ENCODE data around the gene HSPB1. TPM values are rescaled to one million over a fixed set of nuclear protein-coding genes. Genes with fewer than 3 reads are reported as not detected.

The HSPB1 gene
- total RNA-seq, 2 donors from 2014 or later, result 42.5 to 78.1 TPM

- Mint-ChIP-seq H3K36me3 (peaks cover 0 to 30% of the 10 kb centered on the region in 2 donors), H3K9me3 (no peaks in the 10 kb centered on the region), H3K27ac (peak overlapping the region in 1 of 2 donors; percentile 77)
- ATAC-seq (no peak), DNase-seq (ENCODE audit: low spot score in 2 of 2) (no peak)
Measured at GRCh38 chr7:76336094-76336493, 33.6 kb downstream of the HSPB1 start.

- Mint-ChIP-seq H3K9me3 (no peaks in the 10 kb centered on the region), H3K36me3 (peaks cover 0 to 37% of the 10 kb centered on the region in 2 donors), H3K27ac (peak overlapping the region in 1 of 2 donors; percentile 84)
- no peak for ATAC-seq
- no peak for DNase-seq (ENCODE audit: low spot score in 2 of 2)
Measured at GRCh38 chr7:76337147-76337546, 34.7 kb downstream of the HSPB1 start.

GRCh38 chr7:76338298-76339084 is 36.0 kb downstream of the HSPB1 start:
- H3K9me3 Mint-ChIP-seq, result no peaks in the 10 kb centered on the region
- H3K27ac Mint-ChIP-seq, result peak overlapping the region in 1 of 2 donors; percentile 84
- ATAC-seq (no peak), DNase-seq (ENCODE audit: low spot score in 2 of 2) (no peak)
- peaks cover 0 to 47% of the 10 kb centered on the region in 2 donors for H3K36me3 Mint-ChIP-seq

- no peak for ATAC-seq
- H3K36me3 Mint-ChIP-seq, result peaks cover 5 to 59% of the 10 kb centered on the region in 2 donors
Measured at GRCh38 chr7:76340617-76341131, 38.2 kb downstream of the HSPB1 start.

GRCh38 chr7:76342222-76342621 is 39.7 kb downstream of the HSPB1 start:
- ATAC-seq (no peak), DNase-seq (ENCODE audit: low spot score in 2 of 2) (no peak)
- no peaks in the 10 kb centered on the region for H3K9me3 Mint-ChIP-seq
- H3K27ac Mint-ChIP-seq, result peak overlapping the region; percentile 74 to 86
- peaks cover 18 to 74% of the 10 kb centered on the region in 2 donors for H3K36me3 Mint-ChIP-seq

More at GRCh38 chr7:76340617-76341131, 38.2 kb downstream of the HSPB1 start:
- Mint-ChIP-seq H3K9me3 (no peaks in the 10 kb centered on the region), H3K27ac (peak overlapping the region; percentile 10 to 23)
- DNase-seq (ENCODE audit: low spot score in 2 of 2), result no peak

GRCh38 chr7:76343294-76343930 is 40.9 kb downstream of the HSPB1 start:
- H3K36me3 Mint-ChIP-seq, result peaks cover 25 to 79% of the 10 kb centered on the region in 2 donors
- peak overlapping the region; percentile 74 to 86 for H3K27ac Mint-ChIP-seq
- no peaks in the 10 kb centered on the region for H3K9me3 Mint-ChIP-seq
- ATAC-seq (peak; percentile 95 to 99), DNase-seq (ENCODE audit: low spot score in 2 of 2) (no peak)

GRCh38 chr7:76343931-76344321 is 41.5 kb downstream of the HSPB1 start:
- no peak for DNase-seq (ENCODE audit: low spot score in 2 of 2)
- H3K36me3 Mint-ChIP-seq, result peaks cover 25 to 76% of the 10 kb centered on the region in 2 donors
- no peak for ATAC-seq
- H3K27ac Mint-ChIP-seq, result peak overlapping the region; percentile 74 to 86
- no peaks in the 10 kb centered on the region for H3K9me3 Mint-ChIP-seq

GRCh38 chr7:76346097-76346496 is 43.6 kb downstream of the HSPB1 start:
- Mint-ChIP-seq H3K27ac (peak overlapping the region; percentile 56 to 86), H3K9me3 (no peaks in the 10 kb centered on the region), H3K36me3 (peaks cover 25 to 73% of the 10 kb centered on the region in 2 donors)
- DNase-seq (ENCODE audit: low spot score in 2 of 2) (no peak), ATAC-seq (no peak)

GRCh38 chr7:76346778-76347177 is 44.3 kb downstream of the HSPB1 start:
- ATAC-seq, result no peak
- no peak for DNase-seq (ENCODE audit: low spot score in 2 of 2)
- peak overlapping the region; percentile 56 to 86 for H3K27ac Mint-ChIP-seq
- H3K9me3 Mint-ChIP-seq, result no peaks in the 10 kb centered on the region
- H3K36me3 Mint-ChIP-seq, result peaks cover 25 to 76% of the 10 kb centered on the region in 2 donors

- DNase-seq (ENCODE audit: low spot score in 2 of 2) (no peak), ATAC-seq (no peak)
- Mint-ChIP-seq H3K36me3 (peaks cover 25 to 74% of the 10 kb centered on the region in 2 donors), H3K27ac (peak overlapping the region; percentile 45 to 56), H3K9me3 (no peaks in the 10 kb centered on the region)
Measured at GRCh38 chr7:76347710-76348109, 45.2 kb downstream of the HSPB1 start.

- Mint-ChIP-seq H3K36me3 (peaks cover 24 to 63% of the 10 kb centered on the region in 2 donors), H3K27ac (no peak overlapping the region), H3K9me3 (no peaks in the 10 kb centered on the region)
- ATAC-seq (no peak), DNase-seq (ENCODE audit: low spot score in 2 of 2) (no peak)
Measured at GRCh38 chr7:76349313-76349885, 46.9 kb downstream of the HSPB1 start.

GRCh38 chr7:76351372-76351771 is 48.9 kb downstream of the HSPB1 start:
- DNase-seq (ENCODE audit: low spot score in 2 of 2), result no peak
- peaks cover 27 to 68% of the 10 kb centered on the region in 2 donors for H3K36me3 Mint-ChIP-seq
- H3K27ac Mint-ChIP-seq, result peak overlapping the region in 1 of 2 donors; percentile 51
- no peaks in the 10 kb centered on the region for H3K9me3 Mint-ChIP-seq
- no peak for ATAC-seq

GRCh38 chr7:76352193-76352592 is 49.7 kb downstream of the HSPB1 start:
- DNase-seq (ENCODE audit: low spot score in 2 of 2) (no peak), ATAC-seq (peak; percentile 44 to 65)
- H3K9me3 Mint-ChIP-seq, result no peaks in the 10 kb centered on the region
- no peak overlapping the region for H3K27ac Mint-ChIP-seq
- H3K36me3 Mint-ChIP-seq, result peaks cover 25 to 67% of the 10 kb centered on the region in 2 donors

GRCh38 chr7:76353744-76354143 is 51.3 kb downstream of the HSPB1 start:
- ATAC-seq (no peak), DNase-seq (ENCODE audit: low spot score in 2 of 2) (no peak)
- H3K9me3 Mint-ChIP-seq, result no peaks in the 10 kb centered on the region
- no peak overlapping the region for H3K27ac Mint-ChIP-seq
- peaks cover 29 to 68% of the 10 kb centered on the region in 2 donors for H3K36me3 Mint-ChIP-seq

Data from activated naive CD4-positive, alpha-beta T cell treated with anti-CD3 and anti-CD28 coated beads, Interleukin-2, amount 50 U/mL, for 72 hours (primary cell).